T-helper 1 cell treated with Interleukin-12 subunit alpha and Interleukin-12 subunit beta and Interleukin-4 antibody, amounts not matched to agents 30 ng/mL and 1 ng/mL, for 36 hours (primary cell): Measurements from ENCODE around the gene WNT5B. TPM values are rescaled to one million over a fixed set of nuclear protein-coding genes. Genes with fewer than 3 reads are reported as not detected.

Experiments used
- intact Hi-C: fragments of 100-400 bp; cut with micrococcal nuclease; formaldehyde crosslinking; loops from one replicate; pipeline ENCODE4 v1.15.1; 2024
- total RNA-seq: library from RNA; stranded (reverse); gene quantifications from 2 replicates; pipeline ENCODE4 v1.2.3, GENCODE V29; 2022

The WNT5B gene
- total RNA-seq, 1 donor from 2014 or later, result 4.7 TPM

DNA sequence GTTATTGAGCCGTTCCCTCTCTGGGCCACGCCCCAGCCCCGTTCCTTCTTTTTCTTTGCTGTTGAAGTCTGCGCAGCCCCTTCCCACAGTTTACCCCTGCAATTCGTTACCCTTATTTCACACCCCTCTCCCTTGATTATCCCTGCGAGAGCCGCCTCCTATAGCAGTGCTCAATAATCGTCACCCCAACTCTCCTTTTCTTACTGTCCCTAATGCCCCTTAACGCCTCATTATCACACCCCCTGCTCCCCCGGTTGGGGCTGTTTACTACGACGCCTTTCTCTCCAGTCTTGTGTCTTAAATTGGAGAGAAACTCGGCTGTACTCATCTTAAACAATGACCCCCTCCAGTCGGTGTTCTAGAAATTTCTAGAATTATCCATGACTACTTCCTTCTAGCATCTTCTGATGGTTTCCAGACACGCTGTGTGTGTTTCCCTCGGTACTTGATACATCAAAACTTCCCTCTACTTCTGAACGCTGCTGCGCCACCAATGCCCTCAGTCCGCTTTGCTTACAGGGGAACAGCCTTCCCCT is 33.9 kb upstream of the WNT5B start:
- intact Hi-C loops, result loop anchor here (2.0 to 10.0 kb wide), 4 partner anchors 604 to 1218 kb away; partner anchors contain the start of genes B4GALNT3, ERC1 and ITFG2

DNA sequence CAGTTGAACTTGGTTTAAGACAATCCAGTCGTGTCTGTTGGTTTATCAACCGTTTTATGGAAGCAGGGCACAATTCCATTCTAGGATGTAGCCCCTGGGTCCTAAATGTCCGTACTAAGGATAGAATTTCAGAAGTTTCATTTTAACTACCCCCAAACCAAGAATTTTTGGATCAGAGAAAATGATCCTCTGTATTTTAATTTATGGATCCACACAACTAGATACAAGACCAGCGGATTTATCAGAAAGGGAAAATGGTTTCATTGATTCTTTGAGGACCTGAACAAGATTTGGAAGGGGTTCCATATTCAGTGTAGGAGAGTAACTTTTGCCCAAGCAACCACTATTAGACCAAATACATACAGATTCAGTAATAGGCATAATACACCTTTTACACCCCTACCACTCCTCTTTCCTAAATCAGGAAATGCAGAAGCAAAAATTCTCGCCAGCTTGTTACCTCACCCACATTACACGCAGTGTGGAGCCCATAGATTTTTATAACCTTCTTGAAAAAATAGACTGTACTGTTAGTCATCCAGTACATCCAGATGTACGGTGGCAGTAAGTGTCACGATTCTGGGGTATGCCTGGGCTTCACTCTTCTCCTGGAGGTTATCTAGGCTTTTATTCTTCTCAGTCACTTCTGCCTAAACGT is 33.2 kb upstream of the WNT5B start:
- intact Hi-C loops, result loop anchor here (2.0 to 10.0 kb wide), 4 partner anchors 605 to 1217 kb away; partner anchors contain the start of genes B4GALNT3, ERC1 and ITFG2

DNA sequence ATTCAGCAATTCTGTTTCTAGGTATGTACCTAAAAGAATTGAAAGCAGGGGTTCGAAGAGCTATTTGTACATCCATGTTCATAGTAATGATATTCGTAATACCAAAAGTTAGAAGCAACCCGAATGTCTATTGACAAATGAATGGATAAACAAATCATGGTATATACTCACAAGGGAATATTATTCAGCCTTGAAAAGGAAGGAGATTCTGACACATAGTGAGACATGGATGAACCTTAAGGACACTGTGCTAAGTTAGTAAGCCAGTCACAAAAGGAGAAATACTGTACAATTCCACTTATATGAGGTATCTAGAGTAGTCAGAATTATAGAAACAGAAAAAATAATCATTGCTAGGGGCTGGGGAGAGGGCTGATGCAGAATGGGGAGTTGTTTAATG is 30.3 kb upstream of the WNT5B start:
- intact Hi-C loops, result loop anchor here (10.0 kb wide), 2 partner anchors 964 to 1144 kb away; partner anchors contain the start of gene B4GALNT3

DNA sequence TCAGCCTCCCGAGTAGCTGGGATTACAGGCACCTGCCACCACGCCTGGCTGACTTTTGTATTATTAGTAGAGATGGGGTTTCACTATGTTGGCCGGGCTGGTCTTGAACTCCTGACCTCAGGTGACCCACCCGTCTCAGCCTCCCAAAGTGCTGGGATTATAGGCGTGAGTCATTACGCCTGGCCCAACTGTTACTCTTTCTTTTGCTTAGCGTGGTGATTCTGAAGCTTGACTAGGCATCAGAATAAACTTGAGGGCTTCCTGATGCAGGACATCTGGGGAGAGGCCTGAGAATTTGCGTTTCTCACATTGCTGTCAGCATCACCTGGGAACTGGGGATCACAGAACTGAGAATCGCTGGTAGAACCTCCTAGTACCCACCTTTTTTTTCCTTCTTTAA is 26.3 kb upstream of the WNT5B start:
- intact Hi-C loops, result loop anchor here (5.0 kb wide), 1 partner anchor 400 kb away; no protein-coding TSS in a partner anchor

DNA sequence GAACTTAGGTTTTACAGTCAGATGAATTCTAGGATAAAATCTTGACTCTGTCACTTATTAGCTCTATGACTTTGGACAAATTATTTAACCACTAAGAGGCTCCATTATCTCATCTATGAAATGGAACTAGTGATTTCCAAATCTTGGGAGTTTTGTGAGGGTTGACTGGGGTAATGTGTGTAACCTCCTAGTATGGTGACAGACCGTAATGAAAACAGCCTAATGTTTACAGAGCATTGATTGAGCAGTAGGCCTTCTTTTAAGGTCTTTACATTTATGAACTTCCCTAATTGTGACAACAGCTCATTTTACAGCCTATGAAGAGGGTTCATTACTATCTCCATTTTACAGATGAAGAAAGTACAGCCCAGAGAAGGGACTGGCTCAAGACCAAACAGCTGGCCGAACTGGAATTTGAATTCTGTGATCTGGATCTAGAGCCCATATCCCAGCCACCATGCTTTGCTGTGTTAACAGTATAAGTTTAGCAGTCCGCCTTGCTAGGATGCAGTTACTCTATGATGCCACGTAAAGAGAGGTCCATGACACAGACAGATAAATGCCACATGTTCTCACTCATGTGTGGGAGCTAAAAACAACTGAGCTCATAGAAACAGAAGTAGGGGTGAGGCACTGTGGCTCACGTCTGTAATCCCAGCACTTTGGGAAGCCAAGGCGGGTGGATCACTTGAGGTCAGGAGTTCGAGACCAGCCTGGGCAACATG is 25.6 kb upstream of the WNT5B start:
- intact Hi-C loops, result loop anchor here (5.0 kb wide), 1 partner anchor 401 kb away; no protein-coding TSS in a partner anchor

DNA sequence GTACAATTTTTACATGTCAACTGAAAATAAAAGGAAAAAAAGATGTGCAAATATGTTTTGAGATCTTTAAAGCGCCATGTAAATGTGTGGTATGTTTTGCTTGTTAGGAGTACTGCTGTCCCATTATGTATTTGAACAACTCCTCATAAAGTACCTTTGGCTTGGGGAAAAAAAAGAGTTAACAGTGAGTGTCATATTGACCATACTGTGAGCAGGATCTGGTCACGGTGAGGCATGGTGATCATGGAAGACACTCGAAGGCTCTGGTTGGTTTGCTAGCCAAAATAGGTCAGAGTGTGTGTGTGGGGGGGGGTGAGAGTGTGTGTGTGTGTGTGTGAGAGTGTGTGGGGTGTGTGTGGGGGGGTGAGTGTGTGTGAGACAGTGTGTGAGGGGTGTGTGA is 24.6 kb upstream of the WNT5B start:
- intact Hi-C loops, result loop anchor here (5.0 kb wide), 1 partner anchor 402 kb away; no protein-coding TSS in a partner anchor

DNA sequence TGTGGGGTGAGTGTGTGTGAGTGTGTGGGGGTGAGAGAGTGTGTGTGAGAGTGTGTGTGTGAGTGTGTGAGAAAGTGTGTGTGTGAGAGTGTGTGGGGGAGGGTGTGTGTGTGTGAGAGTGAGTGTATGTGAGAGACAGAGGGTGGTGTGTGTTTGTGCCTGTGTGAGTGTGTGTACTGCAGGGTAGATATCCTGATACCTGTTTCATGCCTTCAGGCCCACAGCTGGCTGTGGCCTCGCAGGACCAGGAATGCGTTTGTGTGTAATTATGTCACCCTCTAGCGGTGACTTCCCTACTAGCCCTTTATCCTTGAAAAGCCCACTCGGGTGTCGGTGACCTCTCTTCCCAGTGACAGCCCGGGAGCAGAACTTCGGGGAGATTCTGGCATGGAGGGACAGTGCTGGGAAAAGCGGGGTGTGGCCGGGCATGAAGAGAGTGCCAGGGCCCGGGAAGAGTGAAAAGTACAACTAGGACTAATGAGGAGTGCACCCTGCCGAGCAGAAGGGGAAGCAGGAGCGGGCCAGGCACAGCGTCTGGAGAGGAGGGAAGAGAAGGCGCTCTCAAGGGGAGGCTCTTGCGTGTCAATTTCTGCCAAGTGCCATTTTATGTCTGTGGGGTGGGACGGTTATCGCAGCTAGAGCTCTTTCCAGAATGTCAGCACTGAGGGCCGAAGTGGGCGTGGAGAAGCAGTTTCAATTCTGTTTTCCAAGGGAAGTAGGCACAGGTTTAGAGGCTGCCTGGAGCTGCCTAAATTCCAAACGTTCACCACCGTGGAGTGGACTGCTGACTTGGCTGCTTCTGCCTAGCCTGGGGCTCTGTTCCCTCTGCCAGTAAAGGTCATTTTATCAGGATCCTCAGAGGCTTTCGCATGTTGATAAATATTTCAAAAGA is 23.7 kb upstream of the WNT5B start:
- intact Hi-C loops, result loop anchor here (1.0 kb wide), 2 partner anchors 72 to 487 kb away; no protein-coding TSS in a partner anchor

DNA sequence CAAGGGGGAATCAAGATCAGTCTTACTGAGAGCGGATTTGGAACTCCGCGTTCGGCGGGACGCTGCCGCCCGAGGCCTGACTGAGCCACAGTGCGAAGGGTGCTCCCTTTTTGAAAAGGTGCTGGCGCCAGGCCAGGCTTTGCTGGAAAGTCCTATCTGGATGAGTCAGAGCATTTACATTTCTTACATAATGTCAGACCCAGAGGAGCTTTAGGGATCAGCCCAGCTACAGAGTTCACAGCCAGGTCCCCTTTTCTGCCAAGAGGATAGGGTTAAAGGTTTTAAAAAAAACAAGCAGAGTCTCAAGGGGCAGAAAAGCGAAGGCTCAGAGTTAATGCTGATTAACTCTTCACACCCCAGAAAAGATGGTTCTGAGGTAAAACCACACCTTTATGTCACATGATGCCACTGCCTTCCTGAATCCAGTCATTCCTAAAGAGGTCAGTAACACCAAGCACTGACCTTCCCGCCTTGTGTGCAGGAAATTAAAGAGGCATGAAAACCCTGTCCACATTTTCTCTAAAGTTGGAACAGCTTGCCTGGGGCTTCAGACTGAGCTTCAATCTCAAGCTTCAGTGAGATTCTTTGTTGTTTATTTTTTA is 22.9 kb upstream of the WNT5B start:
- intact Hi-C loops, result no loop called here

DNA sequence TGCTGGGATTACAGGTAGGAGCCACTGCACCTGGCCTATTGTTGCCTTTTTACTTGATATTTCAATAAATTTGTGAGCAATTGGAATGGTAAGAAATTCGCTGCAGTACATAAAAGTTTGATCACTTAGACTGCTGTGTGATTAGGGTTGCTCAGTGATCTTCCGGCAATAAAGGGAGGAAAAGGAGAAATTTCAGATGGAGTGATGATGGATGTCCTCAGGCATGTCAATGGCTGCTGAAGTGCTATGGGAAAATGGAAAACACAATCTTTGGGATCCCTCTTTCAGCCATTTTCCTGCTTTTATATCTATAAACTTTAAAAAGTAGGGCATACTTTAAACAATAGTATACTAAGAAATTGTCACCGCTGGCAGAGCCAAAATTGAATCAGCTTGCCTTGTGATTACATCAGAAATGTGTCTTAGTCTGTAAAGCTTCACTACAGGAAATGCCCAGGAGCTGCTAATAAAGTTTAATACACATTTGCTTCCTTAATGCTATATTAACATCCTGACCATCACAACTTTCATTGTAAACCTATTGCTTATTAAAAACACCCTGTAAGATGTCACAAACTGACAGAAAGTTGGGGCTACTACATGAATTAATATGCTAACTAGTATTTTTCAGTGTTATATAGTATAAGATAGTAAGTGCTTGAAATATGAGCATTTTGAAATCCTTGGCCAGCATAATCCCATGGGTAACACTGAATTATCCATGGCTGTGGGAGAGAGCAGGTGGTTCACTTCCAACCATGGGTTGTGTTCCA is 20.9 kb upstream of the WNT5B start:
- intact Hi-C loops, result no loop called here

DNA sequence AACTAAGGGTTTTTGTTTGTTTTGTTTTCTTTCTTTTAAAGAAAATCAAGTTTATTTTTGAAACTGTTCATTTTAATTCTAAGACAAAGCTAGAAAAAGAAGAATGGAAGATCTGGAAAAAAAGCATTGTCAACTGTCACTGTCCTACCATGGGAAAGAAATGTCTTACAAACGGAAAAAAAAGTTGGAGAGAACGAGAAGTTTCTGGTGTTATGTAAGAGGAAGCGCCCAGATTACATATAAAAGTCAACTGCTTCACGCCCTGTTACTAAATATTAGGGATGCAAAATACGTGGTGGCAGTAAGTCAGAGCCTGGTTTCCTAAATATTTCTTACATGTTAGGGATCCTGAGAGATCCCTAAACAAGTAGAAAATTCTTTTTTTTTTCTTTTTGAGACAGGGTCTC is 20.3 kb upstream of the WNT5B start:
- intact Hi-C loops, result no loop called here

DNA sequence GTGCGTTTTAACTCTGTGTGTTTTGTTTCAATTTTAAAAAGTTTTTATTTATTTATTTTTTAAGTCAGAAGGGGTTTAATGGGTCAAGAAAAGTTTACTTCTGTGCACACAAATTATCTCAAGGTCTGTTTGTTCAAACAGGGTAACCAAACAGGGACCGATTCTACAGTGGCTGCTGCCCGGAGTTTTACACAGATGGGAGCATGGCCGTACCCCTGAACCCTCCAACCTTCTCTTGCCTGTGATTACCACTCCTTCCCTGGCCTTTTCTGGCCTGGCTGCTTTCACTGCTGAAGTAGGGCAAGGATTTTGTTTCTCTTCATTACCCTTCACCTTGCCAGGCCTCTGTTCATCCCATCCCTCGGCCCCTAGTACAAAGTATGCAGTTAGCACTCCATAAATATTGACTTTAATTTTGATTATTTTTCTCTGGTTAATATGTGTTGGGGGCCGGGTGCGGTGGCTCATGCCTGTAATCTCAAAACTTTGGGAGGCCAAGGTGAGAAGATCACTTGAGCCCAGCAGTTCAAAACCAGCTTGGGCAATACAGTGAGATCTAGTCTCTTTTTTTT is 18.9 kb upstream of the WNT5B start:
- intact Hi-C loops, result no loop called here

DNA sequence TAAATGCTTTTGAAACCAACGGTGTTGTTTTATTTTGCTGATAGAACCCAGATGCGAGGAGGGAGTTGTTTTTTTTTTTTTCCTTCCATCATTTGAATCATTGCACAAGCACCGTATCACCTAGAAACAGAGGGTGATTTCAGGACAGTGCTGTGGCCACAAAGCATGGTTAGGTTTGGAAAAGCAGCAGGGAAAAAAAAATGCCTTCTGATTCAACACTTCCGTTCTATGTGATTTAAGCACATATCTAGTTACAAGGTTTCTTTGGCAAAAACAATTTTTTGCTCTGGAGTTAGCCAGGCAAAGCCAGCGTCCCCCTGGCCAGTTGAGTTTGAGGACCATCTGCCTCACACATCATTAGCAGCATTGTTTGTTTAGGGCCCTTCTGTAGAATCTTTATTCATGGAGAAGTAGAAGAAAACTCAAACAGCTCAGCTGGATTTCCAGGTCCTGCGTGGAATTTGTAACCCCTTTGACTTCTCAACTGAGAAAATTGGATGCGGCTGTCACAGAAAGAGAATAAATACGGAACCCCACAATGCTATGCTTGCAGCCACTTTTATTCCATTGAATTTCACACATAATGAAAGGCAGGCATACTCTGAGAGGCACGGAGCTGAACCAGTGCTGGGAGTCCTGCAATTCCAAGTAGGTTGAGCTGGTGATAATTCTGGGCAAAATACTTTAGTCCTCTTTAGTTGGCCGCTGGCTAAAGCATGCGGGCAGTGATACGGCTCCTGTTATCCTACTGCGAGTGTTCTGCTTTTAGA is 17.0 kb upstream of the WNT5B start:
- intact Hi-C loops, result no loop called here

DNA sequence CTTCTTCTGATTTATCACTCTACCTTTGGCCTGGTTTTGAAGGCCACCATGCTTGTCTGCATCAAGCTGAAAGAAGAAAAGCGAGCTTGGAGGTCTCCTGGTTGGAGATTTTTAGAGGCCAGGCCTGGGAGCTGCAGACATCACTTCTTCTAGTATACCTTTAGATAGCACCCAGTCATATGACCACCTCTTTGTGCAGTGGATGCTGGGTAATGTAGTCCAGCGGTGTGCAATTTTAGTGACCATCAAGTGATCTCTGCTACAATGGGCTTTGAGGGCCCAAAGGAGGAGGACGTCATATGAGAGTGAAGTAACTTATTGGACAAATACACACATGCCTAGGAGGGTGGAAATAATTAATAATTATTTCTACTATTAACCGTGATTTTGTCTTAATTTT is 15.2 kb upstream of the WNT5B start:
- intact Hi-C loops, result no loop called here

DNA sequence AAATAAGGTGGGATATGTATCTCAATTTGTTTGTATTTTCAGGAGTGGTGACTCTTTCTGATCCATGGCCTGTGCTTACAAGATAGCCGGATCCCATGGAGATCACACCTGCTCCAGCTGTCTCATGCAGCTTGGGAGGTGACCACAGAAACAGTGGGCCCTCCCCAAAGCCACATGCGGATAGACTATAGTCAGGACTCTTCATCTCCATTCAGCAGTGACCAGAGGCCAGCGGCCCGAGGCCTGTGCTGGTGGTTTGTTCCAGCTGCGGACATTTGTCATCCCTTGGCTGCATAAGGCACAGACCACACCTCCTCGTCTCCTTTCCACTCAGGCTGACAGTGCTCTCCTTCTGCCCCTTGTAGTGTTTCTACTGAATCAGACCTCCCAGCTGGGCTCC is 14.7 kb upstream of the WNT5B start:
- intact Hi-C loops, result no loop called here

DNA sequence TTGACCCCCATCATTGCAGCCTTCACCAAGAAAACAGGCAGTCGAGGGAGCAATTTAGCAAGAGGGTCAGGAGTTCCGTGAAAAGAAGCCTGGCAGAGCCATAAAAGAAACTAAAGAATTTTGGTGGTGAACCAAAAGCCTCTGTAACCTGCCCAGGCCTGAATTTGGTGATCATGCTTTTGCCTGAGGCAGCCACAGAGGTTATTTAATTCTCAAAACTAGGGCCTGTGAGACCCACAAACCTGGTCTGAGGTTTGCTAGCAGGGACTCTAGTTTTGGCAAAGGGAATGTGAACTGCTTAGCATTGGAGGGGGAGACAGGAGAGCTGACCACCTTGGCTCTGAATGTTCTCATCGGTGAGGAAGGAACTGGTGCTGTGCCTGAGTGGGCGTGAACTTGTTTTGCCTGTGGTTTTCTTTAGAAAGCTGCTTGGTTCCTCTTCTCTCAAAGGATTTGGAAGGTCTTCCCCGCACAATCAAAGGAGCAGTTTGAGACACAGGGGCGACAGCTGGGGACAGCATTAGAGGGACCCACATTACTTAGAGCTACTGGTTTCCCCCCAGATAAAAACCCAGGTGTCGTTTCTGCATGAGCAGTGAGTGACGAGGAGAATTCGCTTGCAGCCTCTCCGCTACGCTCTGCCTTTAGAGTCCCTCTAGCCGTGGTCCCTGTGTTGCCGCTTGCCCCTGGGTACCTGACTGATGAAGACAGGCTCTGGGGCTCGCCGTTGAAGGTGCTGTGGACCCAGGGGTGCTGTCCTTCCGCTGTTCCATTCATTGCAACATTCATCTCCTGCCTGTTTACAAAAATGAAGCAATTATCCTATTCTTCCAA is 12.6 kb upstream of the WNT5B start:
- intact Hi-C loops, result no loop called here

DNA sequence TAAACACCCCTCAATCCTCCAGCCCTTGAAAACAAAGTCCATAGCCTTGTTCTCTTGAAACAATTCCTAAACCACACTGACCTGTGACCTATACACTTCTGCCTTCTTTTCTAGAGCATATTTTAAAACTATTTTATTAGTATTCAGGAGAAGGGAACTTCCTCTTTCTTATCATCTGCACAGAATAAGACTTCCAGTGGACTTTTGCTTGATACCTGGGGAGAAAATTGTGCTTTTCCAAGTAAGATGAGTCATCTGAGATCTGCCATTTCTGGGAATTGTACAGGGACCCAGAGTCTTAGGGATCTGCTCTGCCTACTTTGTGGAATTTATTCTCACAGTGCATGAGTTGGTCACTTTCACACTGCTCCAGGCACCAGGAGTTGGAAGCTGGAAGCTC is 10.5 kb upstream of the WNT5B start:
- intact Hi-C loops, result no loop called here

DNA sequence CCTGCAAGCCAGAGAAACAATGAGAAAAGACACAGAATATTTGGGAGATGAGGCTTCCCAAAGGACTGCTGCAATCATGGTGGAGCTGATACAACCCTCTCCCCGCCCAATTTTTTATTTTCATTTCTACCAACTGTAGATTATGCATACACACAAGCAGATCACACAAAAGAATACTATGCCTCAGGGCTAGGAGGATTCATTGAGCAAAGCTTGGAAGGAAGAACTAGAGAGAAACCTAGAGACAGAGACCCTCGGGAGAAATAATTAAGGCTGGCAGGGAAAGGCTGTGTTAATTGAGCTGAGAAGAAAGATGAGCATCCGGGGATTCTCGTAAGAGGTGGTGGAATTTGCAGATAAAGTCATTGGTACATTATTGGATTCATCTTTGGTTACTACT is 9.9 kb upstream of the WNT5B start:
- intact Hi-C loops, result no loop called here

DNA sequence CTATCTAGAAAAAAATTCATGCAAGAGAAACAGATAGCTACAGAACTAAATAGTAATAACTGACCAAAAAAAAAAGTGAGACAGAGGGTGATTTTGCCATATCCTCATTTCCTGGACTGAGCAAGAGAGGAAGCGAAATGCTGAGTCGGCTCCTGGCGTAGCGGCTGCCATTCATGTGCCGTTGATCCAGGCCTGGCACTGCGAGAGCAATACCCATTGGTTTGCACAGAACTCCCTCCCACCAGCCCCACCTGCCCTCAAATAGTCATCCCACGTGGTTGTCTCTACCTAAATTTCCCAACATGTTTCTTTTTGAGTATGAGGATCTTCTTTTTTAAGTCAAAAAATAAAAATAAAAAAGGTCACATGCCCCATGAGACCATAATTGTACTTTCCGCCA is 9.4 kb upstream of the WNT5B start:
- intact Hi-C loops, result no loop called here
